Gastrocnemius medialis (tissue), 4 donors: ENCODE measurements around the gene CAV2.

Experiments used
- POLR2A ChIP-seq, 2 donors: fragments of 450-650 bp; IDR thresholded peaks; one replicate each; pipeline ENCODE4 v1.6.1; 2017; ENCODE audit warnings: antibody characterized with exemption in 2 of 2, mild to moderate bottlenecking in 2 of 2, moderate library complexity in 2 of 2
- TF ChIP-seq, protein P1 (sequence below), 5 experiments: fragments of 450-650 bp in 3 of 5; fragments of 200-600 bp in 2 of 5; sonication (generic) in 2 of 5; IDR thresholded peaks in 4 of 5; conservative IDR thresholded peaks in 1 of 5; 1 replicate in 4 of 5; 2 replicates in 1 of 5; pipeline ENCODE4 v1.5.1; 2016 to 2019; ENCODE audit warnings: antibody characterized with exemption in 5 of 5, mild to moderate bottlenecking in 3 of 5, moderate library complexity in 3 of 5

DNA sequence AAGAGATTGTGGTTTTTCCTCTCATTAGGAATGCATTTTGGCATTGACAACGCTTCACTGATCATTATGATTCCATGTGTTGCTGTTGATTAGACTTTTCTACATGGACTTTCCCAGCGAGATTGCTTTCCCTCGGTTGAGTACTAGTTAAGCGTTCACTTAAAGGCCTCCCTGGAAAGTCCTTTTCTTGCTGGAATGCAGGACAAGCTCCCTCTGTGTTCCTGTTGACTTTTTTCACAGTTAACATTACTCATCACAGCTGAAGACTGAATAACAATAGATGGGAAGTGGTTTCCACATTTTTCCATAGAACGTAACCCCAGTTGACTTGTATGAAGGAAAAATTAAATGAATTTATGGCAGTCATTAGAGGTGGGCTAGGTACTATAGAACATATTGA is 22.7 kb downstream of the CAV2 start:
- TF ChIP-seq, protein P1, sequence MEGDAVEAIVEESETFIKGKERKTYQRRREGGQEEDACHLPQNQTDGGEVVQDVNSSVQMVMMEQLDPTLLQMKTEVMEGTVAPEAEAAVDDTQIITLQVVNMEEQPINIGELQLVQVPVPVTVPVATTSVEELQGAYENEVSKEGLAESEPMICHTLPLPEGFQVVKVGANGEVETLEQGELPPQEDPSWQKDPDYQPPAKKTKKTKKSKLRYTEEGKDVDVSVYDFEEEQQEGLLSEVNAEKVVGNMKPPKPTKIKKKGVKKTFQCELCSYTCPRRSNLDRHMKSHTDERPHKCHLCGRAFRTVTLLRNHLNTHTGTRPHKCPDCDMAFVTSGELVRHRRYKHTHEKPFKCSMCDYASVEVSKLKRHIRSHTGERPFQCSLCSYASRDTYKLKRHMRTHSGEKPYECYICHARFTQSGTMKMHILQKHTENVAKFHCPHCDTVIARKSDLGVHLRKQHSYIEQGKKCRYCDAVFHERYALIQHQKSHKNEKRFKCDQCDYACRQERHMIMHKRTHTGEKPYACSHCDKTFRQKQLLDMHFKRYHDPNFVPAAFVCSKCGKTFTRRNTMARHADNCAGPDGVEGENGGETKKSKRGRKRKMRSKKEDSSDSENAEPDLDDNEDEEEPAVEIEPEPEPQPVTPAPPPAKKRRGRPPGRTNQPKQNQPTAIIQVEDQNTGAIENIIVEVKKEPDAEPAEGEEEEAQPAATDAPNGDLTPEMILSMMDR (IDR thresholded peaks at IDR 0.05 in 4 of 5, conservative IDR thresholded peaks at IDR 0.05 in 1 of 5): no peak
- TF ChIP-seq POLR2A (IDR thresholded peaks at IDR 0.05): no peak
